H9 (cell line): ENCODE results near the gene INTS12. TPM values are rescaled to one million over a fixed set of nuclear protein-coding genes. Genes with fewer than 3 reads are reported as not detected.

Experiments
- DNase-seq: peaks from one replicate; pipeline ENCODE4 v3.0.0-alpha.2; 2017
- H2AFZ ChIP-seq: one replicate; pipeline ENCODE4 v1.6.1; 2013; ENCODE audit warnings: mild to moderate bottlenecking, low read length, control low read depth, moderate library complexity
- H2AK5ac ChIP-seq: 2 replicates; pipeline ENCODE4 v1.6.1; 2013; ENCODE audit warnings: low read length, control low read depth, mixed read lengths; ENCODE audit not compliant: insufficient read length
- H2BK120ac ChIP-seq: one replicate; pipeline ENCODE4 v1.6.1; 2013; ENCODE audit warnings: low read depth, mild to moderate bottlenecking, low read length, control low read depth, inconsistent platforms; ENCODE audit not compliant: poor library complexity, severe bottlenecking
- H2BK12ac ChIP-seq: 2 replicates; pipeline ENCODE4 v1.6.1; 2013; ENCODE audit warnings: low read length, control low read depth, mixed read lengths, low read depth; ENCODE audit not compliant: insufficient read length
- H2BK15ac ChIP-seq: 2 replicates; pipeline ENCODE4 v1.6.1; 2013; ENCODE audit warnings: low read depth, low read length, control low read depth
- H2BK20ac ChIP-seq: one replicate; pipeline ENCODE4 v1.6.1; 2013; ENCODE audit warnings: low read depth, mild to moderate bottlenecking, low read length, control low read depth, inconsistent platforms; ENCODE audit not compliant: poor library complexity, severe bottlenecking
- H2BK5ac ChIP-seq: 2 replicates; pipeline ENCODE4 v1.6.1; 2013; ENCODE audit warnings: low read length, control low read depth, mixed read lengths; ENCODE audit not compliant: insufficient read length
- H3K14ac ChIP-seq: 2 replicates; pipeline ENCODE4 v1.6.1; 2013; ENCODE audit warnings: low read length, control low read depth; ENCODE audit not compliant: insufficient read depth
- H3K18ac ChIP-seq: 2 replicates; pipeline ENCODE4 v1.6.1; 2013; ENCODE audit warnings: low read depth, mild to moderate bottlenecking, mixed read lengths, low read length, control low read depth; ENCODE audit not compliant: insufficient read length
- H3K23ac ChIP-seq: 2 replicates; pipeline ENCODE4 v1.6.1; 2013; ENCODE audit warnings: low read length, control low read depth, mixed read lengths, low read depth; ENCODE audit not compliant: insufficient read length
- H3K23me2 ChIP-seq: 2 replicates; pipeline ENCODE4 v1.6.1; 2013; ENCODE audit warnings: low read depth, mild to moderate bottlenecking, mixed read lengths, low read length, control low read depth; ENCODE audit not compliant: insufficient read length, poor library complexity, severe bottlenecking
- H3K27ac ChIP-seq: 2 replicates; pipeline ENCODE4 v1.5.1; 2013; ENCODE audit warnings: low read length, control low read depth, mixed read lengths, low read depth; ENCODE audit not compliant: insufficient read length
- H3K27me3 ChIP-seq: 2 replicates; pipeline ENCODE4 v1.6.1; 2013; ENCODE audit warnings: low read length, control low read depth, inconsistent platforms; ENCODE audit not compliant: insufficient read depth
- H3K4ac ChIP-seq: 2 replicates; pipeline ENCODE4 v1.6.1; 2013; ENCODE audit warnings: low read depth, mild to moderate bottlenecking, control low read depth, inconsistent platforms, low read length, moderate library complexity
- H3K4me1 ChIP-seq: 2 replicates; pipeline ENCODE4 v1.6.1; 2013; ENCODE audit warnings: low read length, control low read depth, inconsistent platforms; ENCODE audit not compliant: insufficient read depth
- H3K4me2 ChIP-seq: 2 replicates; pipeline ENCODE4 v1.6.1; 2013; ENCODE audit warnings: low read length, control low read depth, mixed read lengths; ENCODE audit not compliant: insufficient read length, insufficient read depth
- H3K56ac ChIP-seq: 2 replicates; pipeline ENCODE4 v1.6.1; 2013; ENCODE audit warnings: low read depth, mild to moderate bottlenecking, mixed read lengths, low read length, control low read depth; ENCODE audit not compliant: insufficient read length
- H3K79me1 ChIP-seq: 2 replicates; pipeline ENCODE4 v1.6.1; 2013; ENCODE audit warnings: low read depth, mild to moderate bottlenecking, moderate library complexity, low read length, control low read depth, inconsistent platforms; ENCODE audit not compliant: insufficient read depth, poor library complexity, severe bottlenecking
- H3K79me2 ChIP-seq: 2 replicates; pipeline ENCODE4 v1.6.1; 2013; ENCODE audit warnings: low read length, control low read depth, inconsistent platforms; ENCODE audit not compliant: insufficient read depth
- H3K9ac ChIP-seq: 2 replicates; pipeline ENCODE4 v1.6.1; 2013; ENCODE audit warnings: low read length, control low read depth, mixed read lengths; ENCODE audit not compliant: insufficient read length; ENCODE audit errors: extremely low read depth
- H3K9me3 ChIP-seq: one replicate; pipeline ENCODE4 v1.6.1; 2013; ENCODE audit warnings: low read depth, low read length, inconsistent platforms; ENCODE audit not compliant: control insufficient read depth
- H3T11ph ChIP-seq: one replicate; pipeline ENCODE4 v1.6.1; 2013; ENCODE audit warnings: mild to moderate bottlenecking, low read length, control low read depth, inconsistent platforms
- H4K20me1 ChIP-seq: one replicate; pipeline ENCODE4 v1.6.1; 2013; ENCODE audit not compliant: control insufficient read depth, insufficient read length, insufficient read depth
- H4K5ac ChIP-seq: 2 replicates; pipeline ENCODE4 v1.6.1; 2013; ENCODE audit warnings: low read depth, mild to moderate bottlenecking, mixed read lengths, low read length, control low read depth; ENCODE audit not compliant: insufficient read length
- H4K8ac ChIP-seq: replicated peaks from 2 replicates; pipeline ENCODE4 v1.6.1; 2013; ENCODE audit warnings: low read length, control low read depth, mixed read lengths, low read depth; ENCODE audit not compliant: insufficient read length
- H4K91ac ChIP-seq: 2 replicates; pipeline ENCODE4 v1.6.1; 2013; ENCODE audit warnings: low read depth, mild to moderate bottlenecking, moderate library complexity, mixed read lengths, low read length, control low read depth; ENCODE audit not compliant: insufficient read length
- H3K27ac Mint-ChIP-seq, 3 experiments: 2 replicates in 2 of 3; 3 replicates in 1 of 3; pipeline ENCODE4 v1.8.0; 2020 to 2021; ENCODE audit warnings: mixed read lengths in 3 of 3, mild to moderate bottlenecking in 1 of 3, moderate library complexity in 1 of 3
- H3K27me3 Mint-ChIP-seq: 2 replicates; pipeline ENCODE4 v1.8.0; 2021; ENCODE audit warnings: low read depth, mild to moderate bottlenecking, moderate library complexity, mixed read lengths
- H3K36me3 Mint-ChIP-seq, 3 experiments: 2 replicates in 2 of 3; 3 replicates in 1 of 3; pipeline ENCODE4 v1.8.0; 2020 to 2021; ENCODE audit warnings: low read depth in 3 of 3, mixed read lengths in 3 of 3; ENCODE audit not compliant: insufficient read depth in 1 of 3
- H3K4me1 Mint-ChIP-seq, 2 experiments: 2 replicates each; pipeline ENCODE4 v1.8.0; 2020; ENCODE audit warnings: mixed read lengths in 2 of 2
- H3K4me3 Mint-ChIP-seq, 2 experiments: 2 replicates in 1 of 2; 3 replicates in 1 of 2; pipeline ENCODE4 v1.8.0; 2020 to 2021; ENCODE audit warnings: mild to moderate bottlenecking in 2 of 2, mixed read lengths in 2 of 2, moderate library complexity in 1 of 2
- H3K9me3 Mint-ChIP-seq, 2 experiments: 2 replicates in 1 of 2; 3 replicates in 1 of 2; pipeline ENCODE4 v1.8.0; 2020; ENCODE audit warnings: mild to moderate bottlenecking in 2 of 2, mixed read lengths in 2 of 2, moderate library complexity in 1 of 2
- WGBS: extraction: QIAGEN DNeasy Blood & Tissue Kit; methylation state at CpG from one replicate; pipeline ENCODE4 v1.1.7; 2013; ENCODE audit warnings: missing lambda C conversion rate, low lambda C conversion rate, mixed read lengths; ENCODE audit not compliant: insufficient read length; ENCODE audit errors: extremely low coverage; 5-methylcytosine and 5-hydroxymethylcytosine counted together
- total RNA-seq: library from RNA; stranded (reverse); gene quantifications from 2 replicates; pipeline ENCODE4 v1.2.1, GENCODE V29; 2021
- TF ChIP-seq, protein P1 (sequence below): fragments of 200-600 bp; sonication (generic); conservative IDR thresholded peaks from 3 replicates; pipeline ENCODE4 v1.8.0; 2021; ENCODE audit warnings: antibody characterized with exemption, mild to moderate bottlenecking

The INTS12 gene
- total RNA-seq, 1 experiment from 2014 or later: 15.6 TPM

- H3K4me1 Mint-ChIP-seq: peaks cover 6 to 8% of the 10 kb centered on the region in 2 experiments
- H3K27me3 ChIP-seq: no peaks in the 10 kb centered on the region
- DNase-seq: no peak
- no peaks in the 10 kb centered on the region for H3K4me1 ChIP-seq
- H3K27ac ChIP-seq: no peak overlapping the region
- no peak overlapping the region for H2BK120ac ChIP-seq
- H3K27me3 Mint-ChIP-seq: peaks cover 13% of the 10 kb centered on the region
- no peak overlapping the region for H2AFZ ChIP-seq
- no peak overlapping the region for H2BK5ac ChIP-seq
- H4K91ac ChIP-seq: no peak overlapping the region
- WGBS: no CpG with 5 or more reads among the region's 4 CpGs
- no peaks in the 10 kb centered on the region for H3K79me1 ChIP-seq
- H3K27ac Mint-ChIP-seq: no peak overlapping the region
- no peak overlapping the region for H3K4ac ChIP-seq
- no peak overlapping the region for H3K23ac ChIP-seq
- no peaks in the 10 kb centered on the region for H3K23me2 ChIP-seq
- no peak overlapping the region for H2BK20ac ChIP-seq
- no peaks in the 10 kb centered on the region for H3K9me3 Mint-ChIP-seq
- H3K18ac ChIP-seq: no peak overlapping the region
- H3K9me3 ChIP-seq: no peaks in the 10 kb centered on the region
- H3K4me2 ChIP-seq: no peak overlapping the region
- TF ChIP-seq, protein P1, sequence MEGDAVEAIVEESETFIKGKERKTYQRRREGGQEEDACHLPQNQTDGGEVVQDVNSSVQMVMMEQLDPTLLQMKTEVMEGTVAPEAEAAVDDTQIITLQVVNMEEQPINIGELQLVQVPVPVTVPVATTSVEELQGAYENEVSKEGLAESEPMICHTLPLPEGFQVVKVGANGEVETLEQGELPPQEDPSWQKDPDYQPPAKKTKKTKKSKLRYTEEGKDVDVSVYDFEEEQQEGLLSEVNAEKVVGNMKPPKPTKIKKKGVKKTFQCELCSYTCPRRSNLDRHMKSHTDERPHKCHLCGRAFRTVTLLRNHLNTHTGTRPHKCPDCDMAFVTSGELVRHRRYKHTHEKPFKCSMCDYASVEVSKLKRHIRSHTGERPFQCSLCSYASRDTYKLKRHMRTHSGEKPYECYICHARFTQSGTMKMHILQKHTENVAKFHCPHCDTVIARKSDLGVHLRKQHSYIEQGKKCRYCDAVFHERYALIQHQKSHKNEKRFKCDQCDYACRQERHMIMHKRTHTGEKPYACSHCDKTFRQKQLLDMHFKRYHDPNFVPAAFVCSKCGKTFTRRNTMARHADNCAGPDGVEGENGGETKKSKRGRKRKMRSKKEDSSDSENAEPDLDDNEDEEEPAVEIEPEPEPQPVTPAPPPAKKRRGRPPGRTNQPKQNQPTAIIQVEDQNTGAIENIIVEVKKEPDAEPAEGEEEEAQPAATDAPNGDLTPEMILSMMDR: no peak
- H3K36me3 Mint-ChIP-seq: no peaks in the 10 kb centered on the region
- no peak overlapping the region for H4K8ac ChIP-seq
- no peak overlapping the region for H4K5ac ChIP-seq
- no peak overlapping the region for H3K14ac ChIP-seq
- no peak overlapping the region for H2AK5ac ChIP-seq
- H3K4me3 Mint-ChIP-seq: no peak overlapping the region
- no peaks in the 10 kb centered on the region for H4K20me1 ChIP-seq
- H2BK15ac ChIP-seq: no peak overlapping the region
- H3K79me2 ChIP-seq: no peaks in the 10 kb centered on the region
- H2BK12ac ChIP-seq: no peak overlapping the region
- H3K56ac ChIP-seq: no peak overlapping the region
- H3T11ph ChIP-seq: no peak overlapping the region
- no peak overlapping the region for H3K9ac ChIP-seq
These were observed 66.6 kb downstream of the INTS12 start for GRCh38 chr4:105641845-105642244.
